ENCODE measurements around the gene ZNF688.
"Not testable (repeated sequence)": the region's sequence is repeated elsewhere in the genome, so short reads cannot be mapped to it uniquely, and the experiment has no call there.

Gene ZNF688

GRCh38 chr16:30600929-30601328 lies 29.4 kb upstream of the ZNF688 start:
- ATAC-seq (no peak), DNase-seq (ENCODE audit: low spot score in 2 of 2) (no peak)
- Mint-ChIP-seq H3K4me3 (no peak overlapping the region), H3K4me1 (no peaks in the 10 kb centered on the region), H3K36me3 (peaks cover 32% of the 10 kb centered on the region), H3K27ac (peak overlapping the region; percentile 48), H3K9me3 (no peaks in the 10 kb centered on the region)

- Mint-ChIP-seq H3K9me3 (no peaks in the 10 kb centered on the region), H3K36me3 (peaks cover 25% of the 10 kb centered on the region), H3K27ac (peak overlapping the region; percentile 48), H3K4me1 (no peaks in the 10 kb centered on the region), H3K4me3 (no peak overlapping the region)
- DNase-seq (ENCODE audit: low spot score in 2 of 2) (no peak), ATAC-seq (no peak)
Measured at GRCh38 chr16:30600215-30600614, 28.7 kb upstream of the ZNF688 start.

GRCh38 chr16:30592871-30593270 lies 21.4 kb upstream of the ZNF688 start:
- H3K4me1 Mint-ChIP-seq: no peaks in the 10 kb centered on the region
- H3K4me3 Mint-ChIP-seq: no peak overlapping the region
- H3K9me3 Mint-ChIP-seq: no peaks in the 10 kb centered on the region
- H3K27ac Mint-ChIP-seq: no peak overlapping the region
- H3K36me3 Mint-ChIP-seq: peaks cover 5% of the 10 kb centered on the region
- no peak for ATAC-seq
- no peak for DNase-seq (ENCODE audit: low spot score in 2 of 2)

GRCh38 chr16:30590869-30591268 lies 19.4 kb upstream of the ZNF688 start:
- not testable (repeated sequence) for DNase-seq (ENCODE audit: low spot score in 2 of 2); H3K4me1 Mint-ChIP-seq; ATAC-seq; H3K27ac Mint-ChIP-seq; H3K9me3 Mint-ChIP-seq; H3K4me3 Mint-ChIP-seq
- H3K36me3 Mint-ChIP-seq: peaks cover 15% of the 10 kb centered on the region

- ATAC-seq, H3K4me3 Mint-ChIP-seq: not testable (repeated sequence)
- H3K4me1 Mint-ChIP-seq: peaks cover 13% of the 10 kb centered on the region
Measured at GRCh38 chr16:30589582-30589981, 18.1 kb upstream of the ZNF688 start.

GRCh38 chr16:30588651-30589050 lies 17.1 kb upstream of the ZNF688 start:
- no peak overlapping the region for H3K4me3 Mint-ChIP-seq
- no peak for DNase-seq (ENCODE audit: low spot score in 2 of 2)
- ATAC-seq: no peak
- H3K27ac Mint-ChIP-seq: no peak overlapping the region
- H3K4me1 Mint-ChIP-seq: peaks cover 14% of the 10 kb centered on the region
- no peaks in the 10 kb centered on the region for H3K9me3 Mint-ChIP-seq
- H3K36me3 Mint-ChIP-seq: peaks cover 26% of the 10 kb centered on the region

More at GRCh38 chr16:30589582-30589981, 18.1 kb upstream of the ZNF688 start:
- H3K36me3 Mint-ChIP-seq: peaks cover 24% of the 10 kb centered on the region
- not testable (repeated sequence) for H3K27ac Mint-ChIP-seq; DNase-seq (ENCODE audit: low spot score in 2 of 2); H3K9me3 Mint-ChIP-seq

GRCh38 chr16:30585400-30586191 lies 14.1 kb upstream of the ZNF688 start, which contains the start of gene ZNF785:
ZNF785 (minus strand) TSS chr16:30585697; CDS start chr16:30585611, 86 bp downstream.
- peak within 1 kb of the TSS; percentile 94 for H3K27ac Mint-ChIP-seq
- H3K36me3 Mint-ChIP-seq: peaks cover 51% of the 10 kb centered on the region
- peak; percentile 98 for ATAC-seq
- peak; percentile 72 to 92 for DNase-seq (ENCODE audit: low spot score in 2 of 2)
- peaks cover 20% of the 10 kb centered on the region for H3K4me1 Mint-ChIP-seq
- H3K9me3 Mint-ChIP-seq: no peaks in the 10 kb centered on the region
- H3K4me3 Mint-ChIP-seq: peak within 1 kb of the TSS; percentile 87

GRCh38 chr16:30585022-30585399 lies 13.5 kb upstream of the ZNF688 start:
- peak; percentile 39 for ATAC-seq
- H3K9me3 Mint-ChIP-seq: no peaks in the 10 kb centered on the region
- DNase-seq (ENCODE audit: low spot score in 2 of 2): no peak
- H3K4me3 Mint-ChIP-seq: peak overlapping the region; percentile 87
- H3K36me3 Mint-ChIP-seq: peaks cover 57% of the 10 kb centered on the region
- peak overlapping the region; percentile 94 for H3K27ac Mint-ChIP-seq
- peaks cover 20% of the 10 kb centered on the region for H3K4me1 Mint-ChIP-seq

- H3K9me3 Mint-ChIP-seq: no peaks in the 10 kb centered on the region
- ATAC-seq: no peak
- H3K4me1 Mint-ChIP-seq: peaks cover 20% of the 10 kb centered on the region
- DNase-seq (ENCODE audit: low spot score in 2 of 2): no peak
- H3K36me3 Mint-ChIP-seq: peaks cover 69% of the 10 kb centered on the region
- H3K4me3 Mint-ChIP-seq: no peak overlapping the region
- no peak overlapping the region for H3K27ac Mint-ChIP-seq
Measured at GRCh38 chr16:30582611-30583340, 11.3 kb upstream of the ZNF688 start.

- no peaks in the 10 kb centered on the region for H3K9me3 Mint-ChIP-seq
- ATAC-seq: no peak
- no peak overlapping the region for H3K27ac Mint-ChIP-seq
- H3K4me1 Mint-ChIP-seq: peaks cover 20% of the 10 kb centered on the region
- peaks cover 65% of the 10 kb centered on the region for H3K36me3 Mint-ChIP-seq
- DNase-seq (ENCODE audit: low spot score in 2 of 2): no peak
- no peak overlapping the region for H3K4me3 Mint-ChIP-seq
Measured at GRCh38 chr16:30581457-30581856, 9.9 kb upstream of the ZNF688 start.

GRCh38 chr16:30574678-30575077 lies 3.2 kb upstream of the ZNF688 start:
- H3K4me3 Mint-ChIP-seq: no peak overlapping the region

GRCh38 chr16:30570636-30571444 lies 674 bp downstream of the ZNF688 start:
- H3K36me3 Mint-ChIP-seq: no peaks in the 10 kb centered on the region
- no peak for DNase-seq (ENCODE audit: low spot score in 2 of 2)
- H3K4me3 Mint-ChIP-seq: peak overlapping the region; percentile 94
- no peak for ATAC-seq
- H3K4me1 Mint-ChIP-seq: peaks cover 55% of the 10 kb centered on the region
- peak overlapping the region; percentile 95 for H3K27ac Mint-ChIP-seq
- no peaks in the 10 kb centered on the region for H3K9me3 Mint-ChIP-seq

More at GRCh38 chr16:30574678-30575077, 3.2 kb upstream of the ZNF688 start:
- ATAC-seq: no peak
- Mint-ChIP-seq H3K4me1 (peaks cover 22% of the 10 kb centered on the region), H3K36me3 (peaks cover 15% of the 10 kb centered on the region), H3K27ac (peak overlapping the region; percentile 11), H3K9me3 (no peaks in the 10 kb centered on the region)
- DNase-seq (ENCODE audit: low spot score in 2 of 2): no peak

- Mint-ChIP-seq H3K4me3 (peak overlapping the region; percentile 94), H3K4me1 (peaks cover 54% of the 10 kb centered on the region), H3K36me3 (no peaks in the 10 kb centered on the region), H3K9me3 (no peaks in the 10 kb centered on the region), H3K27ac (no peak overlapping the region)
- DNase-seq (ENCODE audit: low spot score in 2 of 2) (no peak), ATAC-seq (no peak)
Measured at GRCh38 chr16:30569746-30570635, 1.5 kb downstream of the ZNF688 start.

GRCh38 chr16:30569281-30569680 lies 2.2 kb downstream of the ZNF688 start:
- Mint-ChIP-seq H3K36me3 (no peaks in the 10 kb centered on the region), H3K4me1 (peaks cover 49% of the 10 kb centered on the region), H3K4me3 (peak overlapping the region; percentile 74), H3K9me3 (no peaks in the 10 kb centered on the region), H3K27ac (peak overlapping the region; percentile 99)
- DNase-seq (ENCODE audit: low spot score in 2 of 2) (no peak), ATAC-seq (no peak)
